Naive B cell (primary cell): ENCODE data around the gene BAZ1B. TPM values are rescaled to one million over a fixed set of nuclear protein-coding genes. Genes with fewer than 3 reads are reported as not detected.

Experiments used
- polyA plus RNA-seq, 6 donors: library from polyadenylated mRNA; unstranded; fragments of 300-500 nt; fragmentation: Illumina TruSeq; gene quantifications; one replicate each; pipeline ENCODE4 v1.2.3, GENCODE V29; 2021; ENCODE audit warnings: low read depth in 6 of 6

BAZ1B gene
- polyA plus RNA-seq, 6 donors from 2014 or later, result 8.6 to 31.2 (median 13.5) TPM

Other genes with a start within 250 kb of the BAZ1B start
- 10 to 100 TPM; 69.0 to 97.8 (median 86.5) TPM for gene NSUN5, start 213.5 kb downstream of the BAZ1B start, polyA plus RNA-seq
- gene TRIM50, start 194.2 kb downstream of the BAZ1B start, polyA plus RNA-seq, result under 1 TPM in 1 of 6 donors, not detected in 5; 0.13 TPM
- gene FKBP6, start 194.1 kb downstream of the BAZ1B start, polyA plus RNA-seq, result not detected
- under 1 TPM in 4 of 6 donors, not detected in 2; 0.17 to 0.91 (median 0.33) TPM for gene FZD9, start 88.5 kb downstream of the BAZ1B start, polyA plus RNA-seq
- 100 to 1,000 TPM in 1 of 6 donors, 10 to 100 TPM in 5; 83.3 to 112 (median 88.9) TPM for gene BCL7B, start 35.4 kb upstream of the BAZ1B start, polyA plus RNA-seq
- 10 to 100 TPM; 15.6 to 34.0 (median 21.3) TPM for gene TBL2, start 56.3 kb upstream of the BAZ1B start, polyA plus RNA-seq
- gene MLXIPL, start 102.2 kb upstream of the BAZ1B start, polyA plus RNA-seq, result not detected
- gene VPS37D, start 145.5 kb upstream of the BAZ1B start, polyA plus RNA-seq, result under 1 TPM in 1 of 6 donors, not detected in 5; 0.23 TPM
- gene DNAJC30, start 161.2 kb upstream of the BAZ1B start, polyA plus RNA-seq, result 10 to 100 TPM in 5 of 6 donors, 1 to 10 TPM in 1; 9.9 to 15.4 (median 12.2) TPM
- gene BUD23, start 161.3 kb upstream of the BAZ1B start, polyA plus RNA-seq, result 100 to 1,000 TPM; 129 to 249 (median 148) TPM
- 1 to 10 TPM in 2 of 6 donors, under 1 TPM in 4; 0.35 to 2.3 (median 0.84) TPM for gene STX1A, start 197.4 kb upstream of the BAZ1B start, polyA plus RNA-seq
- gene ABHD11, start 216.5 kb upstream of the BAZ1B start, polyA plus RNA-seq, result 10 to 100 TPM in 5 of 6 donors, not detected in 1; 10.8 to 18.9 (median 14.0) TPM
- not detected for gene CLDN3, start 248.0 kb upstream of the BAZ1B start, polyA plus RNA-seq